HL-60/S4 treated with phorbol 12-myristate 13-acetate at 8.2 ng/mL for 4 days and 3 days (cell line): ENCODE measurements around the gene TAPBP.

Experiments used
- in situ Hi-C: fragments of 300-500 bp; cut with MboI; formaldehyde crosslinking; loops from 2 replicates; pipeline ENCODE4 v1.15.0; 2022; ENCODE audit warnings: low sequenced_read_pairs

The TAPBP gene

DNA sequence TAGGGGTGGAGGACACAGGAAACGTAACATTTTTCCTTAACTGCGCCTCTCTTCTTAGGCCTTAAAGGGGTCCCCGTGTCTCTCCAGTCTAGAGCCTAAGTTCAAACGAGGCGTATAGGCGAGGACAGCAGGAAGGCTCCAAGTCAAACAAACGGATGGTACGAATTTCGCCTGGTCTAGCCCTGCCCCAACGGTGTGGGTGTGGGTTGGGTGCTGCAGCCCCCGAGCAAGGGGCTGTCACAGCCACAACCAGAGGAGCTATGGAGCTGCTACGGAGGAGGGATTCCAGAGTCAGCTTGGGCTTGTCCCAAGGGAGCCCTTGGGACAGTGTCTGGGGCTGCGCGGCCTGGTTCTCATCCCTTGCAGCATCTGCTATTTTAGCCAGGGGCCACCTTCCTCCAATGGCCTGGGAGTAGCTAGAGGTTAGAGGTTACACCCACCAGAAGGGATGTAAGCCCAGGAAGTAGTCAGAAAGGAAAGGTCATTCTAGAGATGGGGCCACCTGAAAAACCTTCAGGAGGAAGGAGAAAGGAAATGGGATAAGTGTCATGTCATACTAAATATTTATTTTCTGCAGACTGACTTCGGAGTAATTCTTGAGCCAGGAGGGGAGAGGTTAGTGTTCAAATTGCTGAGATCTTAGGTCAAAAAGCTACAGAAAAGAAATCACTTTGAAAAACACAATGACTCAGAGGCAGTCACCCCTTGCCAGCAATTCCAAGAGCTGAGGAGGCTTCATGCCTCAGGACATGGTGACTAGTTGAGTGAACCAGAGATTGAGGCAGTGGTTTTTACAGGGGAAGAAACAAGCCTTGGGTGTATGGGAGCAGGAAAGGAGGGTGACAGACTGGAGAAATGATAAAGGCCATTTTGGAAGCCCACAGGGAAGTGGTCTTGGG, 63.9 kb downstream of the TAPBP start:
- in situ Hi-C loops = no loop called here
